ENCODE data around the gene MLLT1. TPM values are rescaled to one million over a fixed set of nuclear protein-coding genes. Genes with fewer than 3 reads are reported as not detected.

MLLT1 gene
- total RNA-seq, 1 experiment from 2014 or later = 54.9 TPM

GRCh38 chr19:6220385-6221191 is 59.2 kb downstream of the MLLT1 start:
- no peak overlapping the region for H3K18ac ChIP-seq (ENCODE audit: insufficient read length, low read depth, low read length)
- H4K91ac ChIP-seq (ENCODE audit: insufficient read length, low read depth, low read length) = no peak overlapping the region
- H3K79me2 ChIP-seq (ENCODE audit: insufficient read depth, low read length) = no peaks in the 10 kb centered on the region
- H3K4me1 ChIP-seq (ENCODE audit: insufficient read depth, low read length) = no peaks in the 10 kb centered on the region
- no CpG with 5 or more reads among the region's 28 CpGs for WGBS (ENCODE audit: extremely low coverage, insufficient read length, low lambda C conversion rate)
- H3K23ac ChIP-seq (ENCODE audit: insufficient read length, low read depth, low read length) = no peak overlapping the region
- H2BK5ac ChIP-seq (ENCODE audit: insufficient read length, low read length) = no peak overlapping the region
- no peak overlapping the region for H4K5ac ChIP-seq (ENCODE audit: insufficient read length, low read depth, low read length)
- H2BK20ac ChIP-seq (ENCODE audit: low read depth, low read length, poor library complexity, severe bottlenecking) = no peak overlapping the region
- no peak overlapping the region for H2AK5ac ChIP-seq (ENCODE audit: insufficient read length, low read length)
- H3K4me1 Mint-ChIP-seq = peaks cover 2 to 14% of the 10 kb centered on the region in 2 experiments
- no peaks in the 10 kb centered on the region for H3K9me3 ChIP-seq (ENCODE audit: control insufficient read depth, low read depth, low read length)
- H3K4me3 Mint-ChIP-seq = no peak overlapping the region
- peaks cover 3 to 21% (median 9%) of the 10 kb centered on the region in 3 experiments; a peak in 4 of 7 replicates for H3K36me3 Mint-ChIP-seq (ENCODE audit: insufficient read depth in 1 of 3, low read depth in 3 of 3)
- no peak overlapping the region for H3K4me2 ChIP-seq (ENCODE audit: insufficient read depth, insufficient read length, low read length)
- H3K23me2 ChIP-seq (ENCODE audit: insufficient read length, low read depth, low read length, poor library complexity, severe bottlenecking) = no peaks in the 10 kb centered on the region
- H4K8ac ChIP-seq (replicated peaks; ENCODE audit: insufficient read length, low read depth, low read length) = no peak overlapping the region
- H2BK12ac ChIP-seq (ENCODE audit: insufficient read length, low read depth, low read length) = no peak overlapping the region
- H3K27me3 Mint-ChIP-seq (ENCODE audit: low read depth) = no peaks in the 10 kb centered on the region
- H3K27me3 ChIP-seq (ENCODE audit: insufficient read depth, low read length) = no peaks in the 10 kb centered on the region
- no peak overlapping the region for H3K9ac ChIP-seq (ENCODE audit: extremely low read depth, insufficient read length, low read length)
- no peak for DNase-seq
- H2BK120ac ChIP-seq (ENCODE audit: low read depth, low read length, poor library complexity, severe bottlenecking) = no peak overlapping the region
- H3K9me3 Mint-ChIP-seq = no peaks in the 10 kb centered on the region
- no peak overlapping the region for H3T11ph ChIP-seq (ENCODE audit: low read length)
- no peak overlapping the region for H3K14ac ChIP-seq (ENCODE audit: insufficient read depth, low read length)
- no peak overlapping the region for H2AFZ ChIP-seq (ENCODE audit: low read length)
- no peaks in the 10 kb centered on the region for H3K79me1 ChIP-seq (ENCODE audit: insufficient read depth, low read depth, low read length, poor library complexity, severe bottlenecking)
- H3K27ac Mint-ChIP-seq = no peak overlapping the region
- no peak overlapping the region for H3K56ac ChIP-seq (ENCODE audit: insufficient read length, low read depth, low read length)
- TF ChIP-seq, protein P1, sequence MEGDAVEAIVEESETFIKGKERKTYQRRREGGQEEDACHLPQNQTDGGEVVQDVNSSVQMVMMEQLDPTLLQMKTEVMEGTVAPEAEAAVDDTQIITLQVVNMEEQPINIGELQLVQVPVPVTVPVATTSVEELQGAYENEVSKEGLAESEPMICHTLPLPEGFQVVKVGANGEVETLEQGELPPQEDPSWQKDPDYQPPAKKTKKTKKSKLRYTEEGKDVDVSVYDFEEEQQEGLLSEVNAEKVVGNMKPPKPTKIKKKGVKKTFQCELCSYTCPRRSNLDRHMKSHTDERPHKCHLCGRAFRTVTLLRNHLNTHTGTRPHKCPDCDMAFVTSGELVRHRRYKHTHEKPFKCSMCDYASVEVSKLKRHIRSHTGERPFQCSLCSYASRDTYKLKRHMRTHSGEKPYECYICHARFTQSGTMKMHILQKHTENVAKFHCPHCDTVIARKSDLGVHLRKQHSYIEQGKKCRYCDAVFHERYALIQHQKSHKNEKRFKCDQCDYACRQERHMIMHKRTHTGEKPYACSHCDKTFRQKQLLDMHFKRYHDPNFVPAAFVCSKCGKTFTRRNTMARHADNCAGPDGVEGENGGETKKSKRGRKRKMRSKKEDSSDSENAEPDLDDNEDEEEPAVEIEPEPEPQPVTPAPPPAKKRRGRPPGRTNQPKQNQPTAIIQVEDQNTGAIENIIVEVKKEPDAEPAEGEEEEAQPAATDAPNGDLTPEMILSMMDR (conservative IDR thresholded peaks at IDR 0.05) = no peak
- H2BK15ac ChIP-seq (ENCODE audit: low read depth, low read length) = no peak overlapping the region
- no peak overlapping the region for H3K4ac ChIP-seq (ENCODE audit: low read depth, low read length)
- H3K27ac ChIP-seq (ENCODE audit: insufficient read length, low read depth, low read length) = no peak overlapping the region
- H4K20me1 ChIP-seq (ENCODE audit: control insufficient read depth, insufficient read depth, insufficient read length) = no peaks in the 10 kb centered on the region
